HEK293 (cell line): Measurements from ENCODE around the gene THG1L.

Experiments used
- CTCF ChIA-PET: fragments of 350-600 bp; formaldehyde crosslinking; extraction: SDS; loops from one replicate; lab custom pipeline; 2021; ENCODE audit warnings: antibody characterized with exemption; lab: Yijun Ruan, JAX
- POLR2A ChIA-PET: fragments of 300-600 bp; formaldehyde crosslinking; extraction: SDS; loops from one replicate; lab custom pipeline; 2020; ENCODE audit warnings: antibody characterized with exemption, inconsistent platforms; lab: Yijun Ruan, JAX
- H3K27ac ChIP-seq: fragments of 200-500 bp; sonication (Bioruptor generic); 2 replicates; pipeline ENCODE4 v1.5.1; 2014; ENCODE audit warnings: low read depth, low read length, control low read depth, inconsistent platforms; ENCODE audit errors: extremely low read depth
- H3K36me3 ChIP-seq, 2 experiments: fragments of 200-500 bp in 1 of 2; sonication (Bioruptor generic) in 1 of 2; 1 replicate in 1 of 2; 2 replicates in 1 of 2; pipeline ENCODE4 v1.5.1; 2014 to 2017; ENCODE audit warnings: inconsistent platforms in 2 of 2, low read length in 2 of 2; ENCODE audit not compliant: control insufficient read depth in 2 of 2, insufficient read depth in 1 of 2
- H3K4me1 ChIP-seq: fragments of 200-500 bp; sonication (Bioruptor generic); 2 replicates; pipeline ENCODE4 v1.5.1; 2014; ENCODE audit warnings: mild to moderate bottlenecking, low read length, inconsistent platforms; ENCODE audit not compliant: control insufficient read depth, insufficient read depth
- H3K4me3 ChIP-seq: 2 replicates; pipeline ENCODE4 v1.5.1; 2011; ENCODE audit warnings: low read depth, mild to moderate bottlenecking, control low read depth, low read length, moderate library complexity
- H3K9me3 ChIP-seq: fragments of 200-500 bp; sonication (Bioruptor generic); 2 replicates; pipeline ENCODE4 v1.5.1; 2014; ENCODE audit warnings: low read depth, low read length, inconsistent platforms; ENCODE audit not compliant: control insufficient read depth, insufficient read depth
- SP3 ChIP-seq: fragments of 450-650 bp; formaldehyde crosslinking; IDR thresholded peaks from 2 replicates; pipeline ENCODE4 v1.5.1; 2016; ENCODE audit warnings: missing biosample characterization, missing genetic modification characterization
- WT1 ChIP-seq: fragments of 450-650 bp; formaldehyde crosslinking; IDR thresholded peaks from 2 replicates; pipeline ENCODE4 v1.5.1; 2016; ENCODE audit warnings: missing biosample characterization, missing genetic modification characterization
- ZBTB21 ChIP-seq: fragments of 450-650 bp; formaldehyde crosslinking; IDR thresholded peaks from 2 replicates; pipeline ENCODE4 v1.5.1; 2017; ENCODE audit warnings: missing biosample characterization, missing genetic modification characterization
- ZNF157 ChIP-seq: fragments of 450-650 bp; formaldehyde crosslinking; IDR thresholded peaks from 2 replicates; pipeline ENCODE4 v1.5.1; 2016; ENCODE audit warnings: missing biosample characterization, missing genetic modification characterization
- ZNF266 ChIP-seq: fragments of 450-650 bp; formaldehyde crosslinking; IDR thresholded peaks from 2 replicates; pipeline ENCODE4 v1.5.1; 2016; ENCODE audit warnings: missing biosample characterization, missing genetic modification characterization, low read depth
- ZNF341 ChIP-seq: fragments of 450-650 bp; formaldehyde crosslinking; IDR thresholded peaks from 2 replicates; pipeline ENCODE4; 2016; ENCODE audit warnings: low read depth, missing biosample characterization, missing genetic modification characterization
- ZNF354C ChIP-seq: fragments of 450-650 bp; formaldehyde crosslinking; IDR thresholded peaks from 2 replicates; pipeline ENCODE4 v1.5.1; 2016; ENCODE audit warnings: missing biosample characterization, missing genetic modification characterization, low read depth, borderline replicate concordance
- ZNF510 ChIP-seq: fragments of 450-650 bp; formaldehyde crosslinking; IDR thresholded peaks from 2 replicates; pipeline ENCODE4 v1.5.1; 2018; ENCODE audit warnings: mild to moderate bottlenecking, missing genetic modification characterization, missing biosample characterization; ENCODE audit not compliant: insufficient replicate concordance
- ZNF513 ChIP-seq: fragments of 450-650 bp; IDR thresholded peaks from 2 replicates; pipeline ENCODE4 v1.5.1; 2018; ENCODE audit warnings: missing biosample characterization, missing genetic modification characterization
- ZNF558 ChIP-seq: fragments of 450-650 bp; formaldehyde crosslinking; IDR thresholded peaks from 2 replicates; pipeline ENCODE4 v1.5.1; 2016; ENCODE audit warnings: missing biosample characterization, missing genetic modification characterization
- ZNF658 ChIP-seq: fragments of 450-650 bp; formaldehyde crosslinking; IDR thresholded peaks from 2 replicates; pipeline ENCODE4; 2016; ENCODE audit warnings: missing biosample characterization, missing genetic modification characterization
- ZNF677 ChIP-seq: fragments of 450-650 bp; IDR thresholded peaks from 2 replicates; pipeline ENCODE4 v1.5.0; 2018; ENCODE audit warnings: missing biosample characterization, mild to moderate bottlenecking, missing genetic modification characterization, moderate library complexity
- TF ChIP-seq, protein P1 (sequence below): fragments of 450-650 bp; formaldehyde crosslinking; conservative IDR thresholded peaks from 2 replicates; pipeline ENCODE4 v1.5.1; 2016; ENCODE audit warnings: low read depth, missing biosample characterization, missing genetic modification characterization
- TF ChIP-seq, protein P2 (sequence below): fragments of 450-650 bp; formaldehyde crosslinking; IDR thresholded peaks from 2 replicates; pipeline ENCODE4 v1.5.1; 2017; ENCODE audit warnings: missing biosample characterization, missing genetic modification characterization
- TF ChIP-seq, protein P3 (sequence below): fragments of 450-650 bp; formaldehyde crosslinking; IDR thresholded peaks from 2 replicates; pipeline ENCODE4 v1.5.1; 2017; ENCODE audit warnings: missing biosample characterization, missing genetic modification characterization
- TF ChIP-seq, protein P4 (sequence below): fragments of 450-650 bp; formaldehyde crosslinking; IDR thresholded peaks from 2 replicates; pipeline ENCODE4 v1.5.1; 2016; ENCODE audit warnings: missing biosample characterization, missing genetic modification characterization

THG1L gene

DNA sequence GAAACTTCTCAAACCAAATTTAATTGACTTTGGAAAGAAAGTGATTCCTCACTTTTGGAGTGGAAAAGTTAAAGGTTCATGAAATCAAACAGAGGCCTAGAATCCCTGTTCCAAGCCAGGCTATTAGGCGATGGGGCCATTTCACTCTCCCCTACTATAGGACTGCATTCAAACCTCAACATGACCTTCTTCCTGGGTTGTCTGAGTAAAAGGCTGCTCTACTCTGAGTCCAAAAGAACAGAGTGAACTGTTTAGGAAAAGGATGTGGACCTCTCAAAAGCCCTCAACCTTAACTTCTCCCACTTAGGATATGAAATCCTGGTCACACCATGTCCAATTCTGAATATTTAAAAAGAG lies 44.0 kb upstream of the THG1L start:
- H3K9me3 ChIP-seq = no peaks in the 10 kb centered on the region
- H3K4me3 ChIP-seq = no peak overlapping the region
- no peak for TF ChIP-seq ZNF266 (tag by site-specific recombination)
- TF ChIP-seq, protein P1, sequence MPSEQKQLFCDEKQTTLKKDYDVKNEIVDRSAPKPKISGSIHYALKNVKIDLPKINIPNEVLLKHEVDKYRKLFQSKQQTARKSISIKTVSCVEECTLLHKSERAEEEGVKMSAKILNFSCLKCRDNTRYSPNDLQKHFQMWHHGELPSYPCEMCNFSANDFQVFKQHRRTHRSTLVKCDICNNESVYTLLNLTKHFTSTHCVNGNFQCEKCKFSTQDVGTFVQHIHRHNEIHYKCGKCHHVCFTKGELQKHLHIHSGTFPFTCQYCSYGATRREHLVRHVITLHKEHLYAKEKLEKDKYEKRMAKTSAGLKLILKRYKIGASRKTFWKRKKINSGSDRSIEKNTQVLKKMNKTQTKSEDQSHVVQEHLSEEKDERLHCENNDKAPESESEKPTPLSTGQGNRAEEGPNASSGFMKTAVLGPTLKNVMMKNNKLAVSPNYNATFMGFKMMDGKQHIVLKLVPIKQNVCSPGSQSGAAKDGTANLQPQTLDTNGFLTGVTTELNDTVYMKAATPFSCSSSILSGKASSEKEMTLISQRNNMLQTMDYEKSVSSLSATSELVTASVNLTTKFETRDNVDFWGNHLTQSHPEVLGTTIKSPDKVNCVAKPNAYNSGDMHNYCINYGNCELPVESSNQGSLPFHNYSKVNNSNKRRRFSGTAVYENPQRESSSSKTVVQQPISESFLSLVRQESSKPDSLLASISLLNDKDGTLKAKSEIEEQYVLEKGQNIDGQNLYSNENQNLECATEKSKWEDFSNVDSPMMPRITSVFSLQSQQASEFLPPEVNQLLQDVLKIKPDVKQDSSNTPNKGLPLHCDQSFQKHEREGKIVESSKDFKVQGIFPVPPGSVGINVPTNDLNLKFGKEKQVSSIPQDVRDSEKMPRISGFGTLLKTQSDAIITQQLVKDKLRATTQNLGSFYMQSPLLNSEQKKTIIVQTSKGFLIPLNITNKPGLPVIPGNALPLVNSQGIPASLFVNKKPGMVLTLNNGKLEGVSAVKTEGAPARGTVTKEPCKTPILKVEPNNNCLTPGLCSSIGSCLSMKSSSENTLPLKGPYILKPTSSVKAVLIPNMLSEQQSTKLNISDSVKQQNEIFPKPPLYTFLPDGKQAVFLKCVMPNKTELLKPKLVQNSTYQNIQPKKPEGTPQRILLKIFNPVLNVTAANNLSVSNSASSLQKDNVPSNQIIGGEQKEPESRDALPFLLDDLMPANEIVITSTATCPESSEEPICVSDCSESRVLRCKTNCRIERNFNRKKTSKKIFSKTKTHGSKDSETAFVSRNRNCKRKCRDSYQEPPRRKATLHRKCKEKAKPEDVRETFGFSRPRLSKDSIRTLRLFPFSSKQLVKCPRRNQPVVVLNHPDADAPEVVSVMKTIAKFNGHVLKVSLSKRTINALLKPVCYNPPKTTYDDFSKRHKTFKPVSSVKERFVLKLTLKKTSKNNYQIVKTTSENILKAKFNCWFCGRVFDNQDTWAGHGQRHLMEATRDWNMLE (tag by site-specific recombination) = no peak
- no peak for TF ChIP-seq ZNF341 (tag by site-specific recombination)
- no peak for TF ChIP-seq ZBTB21 (tag by site-specific recombination)
- TF ChIP-seq WT1 (tag by site-specific recombination) = no peak
- no peak for TF ChIP-seq ZNF510
- TF ChIP-seq, protein P2, sequence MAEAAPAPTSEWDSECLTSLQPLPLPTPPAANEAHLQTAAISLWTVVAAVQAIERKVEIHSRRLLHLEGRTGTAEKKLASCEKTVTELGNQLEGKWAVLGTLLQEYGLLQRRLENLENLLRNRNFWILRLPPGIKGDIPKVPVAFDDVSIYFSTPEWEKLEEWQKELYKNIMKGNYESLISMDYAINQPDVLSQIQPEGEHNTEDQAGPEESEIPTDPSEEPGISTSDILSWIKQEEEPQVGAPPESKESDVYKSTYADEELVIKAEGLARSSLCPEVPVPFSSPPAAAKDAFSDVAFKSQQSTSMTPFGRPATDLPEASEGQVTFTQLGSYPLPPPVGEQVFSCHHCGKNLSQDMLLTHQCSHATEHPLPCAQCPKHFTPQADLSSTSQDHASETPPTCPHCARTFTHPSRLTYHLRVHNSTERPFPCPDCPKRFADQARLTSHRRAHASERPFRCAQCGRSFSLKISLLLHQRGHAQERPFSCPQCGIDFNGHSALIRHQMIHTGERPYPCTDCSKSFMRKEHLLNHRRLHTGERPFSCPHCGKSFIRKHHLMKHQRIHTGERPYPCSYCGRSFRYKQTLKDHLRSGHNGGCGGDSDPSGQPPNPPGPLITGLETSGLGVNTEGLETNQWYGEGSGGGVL (tag by site-specific recombination) = no peak
- TF ChIP-seq ZNF513 (tag by site-specific recombination) = no peak
- TF ChIP-seq ZNF658 (tag by site-specific recombination) = no peak
- TF ChIP-seq ZNF157 = no peak
- TF ChIP-seq ZNF354C (tag by site-specific recombination) = no peak
- TF ChIP-seq ZNF677 = no peak
- TF ChIP-seq, protein P3, sequence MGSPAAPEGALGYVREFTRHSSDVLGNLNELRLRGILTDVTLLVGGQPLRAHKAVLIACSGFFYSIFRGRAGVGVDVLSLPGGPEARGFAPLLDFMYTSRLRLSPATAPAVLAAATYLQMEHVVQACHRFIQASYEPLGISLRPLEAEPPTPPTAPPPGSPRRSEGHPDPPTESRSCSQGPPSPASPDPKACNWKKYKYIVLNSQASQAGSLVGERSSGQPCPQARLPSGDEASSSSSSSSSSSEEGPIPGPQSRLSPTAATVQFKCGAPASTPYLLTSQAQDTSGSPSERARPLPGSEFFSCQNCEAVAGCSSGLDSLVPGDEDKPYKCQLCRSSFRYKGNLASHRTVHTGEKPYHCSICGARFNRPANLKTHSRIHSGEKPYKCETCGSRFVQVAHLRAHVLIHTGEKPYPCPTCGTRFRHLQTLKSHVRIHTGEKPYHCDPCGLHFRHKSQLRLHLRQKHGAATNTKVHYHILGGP (tag by site-specific recombination) = no peak
- TF ChIP-seq SP3 (tag by site-specific recombination) = no peak
- TF ChIP-seq, protein P4, sequence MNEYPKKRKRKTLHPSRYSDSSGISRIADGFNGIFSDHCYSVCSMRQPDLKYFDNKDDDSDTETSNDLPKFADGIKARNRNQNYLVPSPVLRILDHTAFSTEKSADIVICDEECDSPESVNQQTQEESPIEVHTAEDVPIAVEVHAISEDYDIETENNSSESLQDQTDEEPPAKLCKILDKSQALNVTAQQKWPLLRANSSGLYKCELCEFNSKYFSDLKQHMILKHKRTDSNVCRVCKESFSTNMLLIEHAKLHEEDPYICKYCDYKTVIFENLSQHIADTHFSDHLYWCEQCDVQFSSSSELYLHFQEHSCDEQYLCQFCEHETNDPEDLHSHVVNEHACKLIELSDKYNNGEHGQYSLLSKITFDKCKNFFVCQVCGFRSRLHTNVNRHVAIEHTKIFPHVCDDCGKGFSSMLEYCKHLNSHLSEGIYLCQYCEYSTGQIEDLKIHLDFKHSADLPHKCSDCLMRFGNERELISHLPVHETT = no peak
- TF ChIP-seq ZNF558 (tag by site-specific recombination) = no peak
- no peaks in the 10 kb centered on the region for H3K36me3 ChIP-seq
- H3K27ac ChIP-seq = no peak overlapping the region
- POLR2A ChIA-PET = no interaction called here
- CTCF ChIA-PET = no interaction called here
- no peaks in the 10 kb centered on the region for H3K4me1 ChIP-seq
